Bone marrow (tissue), 2 donors: ENCODE results near the gene PRKAR2B.

Source experiments
- DNase-seq, 2 donors: peaks; one replicate each; lab custom pipeline; 2025; lab: John Stamatoyannopoulos, UW

The PRKAR2B gene

DNA sequence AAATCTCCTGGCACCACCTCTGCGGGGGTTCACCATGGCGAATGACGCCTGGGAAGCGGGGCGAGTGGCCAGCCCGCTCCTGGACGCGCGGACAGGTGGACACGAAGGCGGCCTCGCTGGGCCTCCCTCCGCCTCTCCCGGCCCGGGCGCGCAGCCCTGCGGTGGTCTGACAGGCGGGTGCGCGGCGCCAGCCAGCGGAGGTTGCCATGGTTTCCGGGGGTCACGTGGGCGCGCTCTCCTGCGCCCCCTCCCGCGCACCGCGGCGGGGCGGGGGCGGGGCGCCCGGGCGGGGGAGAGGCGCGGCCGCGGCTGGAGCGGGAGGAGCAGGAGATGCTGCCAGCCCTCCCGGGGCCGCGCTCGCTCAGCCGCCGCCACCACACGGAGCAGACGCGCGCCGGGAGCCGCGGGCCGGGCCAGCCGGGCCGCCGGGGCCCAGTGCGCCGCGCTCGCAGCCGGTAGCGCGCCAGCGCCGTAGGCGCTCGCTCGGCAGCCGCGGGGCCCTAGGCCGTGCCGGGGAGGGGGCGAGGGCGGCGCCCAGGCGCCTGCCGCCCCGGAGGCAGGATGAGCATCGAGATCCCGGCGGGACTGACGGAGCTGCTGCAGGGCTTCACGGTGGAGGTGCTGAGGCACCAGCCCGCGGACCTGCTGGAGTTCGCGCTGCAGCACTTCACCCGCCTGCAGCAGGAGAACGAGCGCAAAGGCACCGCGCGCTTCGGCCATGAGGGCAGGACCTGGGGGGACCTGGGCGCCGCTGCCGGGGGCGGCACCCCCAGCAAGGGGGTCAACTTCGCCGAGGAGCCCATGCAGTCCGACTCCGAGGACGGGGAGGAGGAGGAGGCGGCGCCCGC is at the start of gene PRKAR2B:
PRKAR2B (plus strand) TSS at position 359 of the 848 bp plus-strand sequence; CDS start at position 562, 203 bp downstream.
- peak; percentile 23 to 26 for DNase-seq

DNA sequence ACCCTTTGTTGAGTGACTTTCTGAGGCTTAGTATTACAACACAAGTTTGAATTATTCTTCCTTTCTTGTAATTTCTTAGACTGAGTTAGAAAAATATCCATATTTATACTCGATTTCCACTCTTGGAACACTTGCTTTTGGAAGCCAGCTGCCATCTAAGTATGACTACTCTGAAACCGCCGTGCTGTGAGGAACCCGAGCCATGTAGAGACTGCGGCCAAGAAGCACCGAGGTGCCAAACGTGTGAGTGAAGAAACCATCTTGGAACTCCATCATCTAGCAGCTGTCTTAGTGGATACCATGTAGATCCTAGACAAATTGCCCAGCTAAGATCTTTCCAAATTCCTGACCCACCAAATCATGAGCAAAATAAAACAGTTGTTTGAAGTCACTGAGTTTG is 49.7 kb upstream of the PRKAR2B start:
- no peak for DNase-seq

DNA sequence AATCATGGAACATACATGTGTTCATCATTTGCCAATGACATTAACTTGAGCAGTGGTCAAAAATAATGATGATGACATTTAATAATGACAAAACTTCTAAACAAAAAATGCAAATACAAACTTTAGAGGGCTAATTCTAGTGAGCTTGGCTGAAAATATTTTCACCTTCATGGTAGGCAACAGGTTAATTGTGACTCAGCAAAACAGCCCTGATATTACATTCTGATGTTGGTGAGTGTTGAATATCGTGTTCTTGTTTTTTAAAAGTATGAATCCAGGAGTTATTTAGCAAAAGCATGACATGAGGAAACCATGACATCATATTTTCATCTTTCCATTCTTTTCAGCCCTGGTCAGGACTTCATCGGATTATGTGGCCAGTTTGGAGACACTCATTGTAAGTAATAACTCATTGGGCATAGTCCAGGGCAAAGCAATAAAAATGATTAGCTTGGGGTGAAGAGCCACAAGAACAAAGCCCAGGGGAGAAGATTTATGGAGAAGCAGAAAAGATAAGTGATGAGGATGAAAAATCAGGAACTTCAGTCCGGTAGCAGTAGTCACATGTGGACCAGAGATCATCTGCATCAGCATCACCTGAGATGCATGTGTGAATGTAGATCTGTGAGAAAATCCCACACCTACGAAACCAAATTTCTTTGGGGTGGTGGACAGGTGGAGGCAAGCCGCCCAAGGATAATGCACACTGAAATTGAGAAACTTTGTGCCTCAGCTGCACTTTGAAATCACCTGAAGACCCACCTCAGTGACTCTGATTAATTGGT is 46.8 kb upstream of the PRKAR2B start:
- DNase-seq, result no peak

DNA sequence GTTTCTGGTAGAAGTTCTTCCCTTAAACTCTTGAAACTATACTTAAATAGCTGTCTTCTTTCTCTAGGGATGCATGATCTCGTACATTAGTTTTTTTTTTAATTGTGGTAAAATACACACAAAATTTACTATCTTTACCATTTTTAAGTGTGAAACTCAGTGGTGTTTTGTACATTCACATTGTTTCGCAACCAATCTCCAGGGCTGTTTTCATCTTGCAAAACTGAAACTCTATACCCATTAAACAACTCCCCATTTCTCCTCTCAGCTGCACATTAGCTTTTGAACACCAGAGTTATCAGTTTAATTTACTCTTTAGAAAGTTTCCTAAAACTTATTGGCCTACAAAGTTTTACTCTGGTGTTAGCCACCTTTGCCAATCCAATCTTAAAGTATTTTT is 45.5 kb upstream of the PRKAR2B start:
- no peak for DNase-seq

DNA sequence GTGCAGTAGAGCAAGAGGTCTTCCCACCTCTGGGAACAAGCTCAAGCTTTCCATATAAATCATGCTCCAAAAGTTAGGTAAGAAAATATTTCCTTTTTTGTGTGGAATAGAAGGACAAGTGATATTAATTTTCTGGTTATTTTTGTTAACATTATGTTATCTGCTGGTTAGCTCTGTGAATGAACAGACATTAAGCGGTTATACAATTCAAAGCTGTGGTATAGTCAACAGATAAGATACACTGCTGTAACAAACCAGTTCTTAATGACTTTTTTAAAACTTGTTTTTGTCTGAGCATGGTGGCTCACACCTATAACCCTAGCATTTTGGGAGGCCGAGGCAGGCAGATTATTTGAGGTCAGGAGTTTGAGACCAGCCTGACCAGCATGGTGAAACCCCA is 43.0 kb upstream of the PRKAR2B start:
- no peak for DNase-seq

DNA sequence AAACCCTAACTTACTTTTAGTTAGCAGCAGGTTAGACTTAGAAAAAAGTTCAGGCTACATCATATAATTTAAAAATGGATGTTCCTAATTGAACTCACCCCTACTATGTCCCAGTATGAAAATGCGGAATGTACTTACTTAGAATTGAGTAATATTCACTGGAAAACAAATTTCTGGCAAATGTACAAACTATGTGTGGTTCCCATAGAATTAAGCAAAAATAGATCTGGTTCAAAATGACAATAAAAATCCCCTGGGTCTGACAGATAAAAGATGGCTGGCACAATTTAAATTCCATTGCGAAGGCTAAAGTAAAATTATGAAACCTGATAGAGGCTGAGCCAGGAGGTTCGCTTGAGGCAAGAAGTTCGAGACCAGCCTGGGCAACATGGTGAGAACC is 42.4 kb upstream of the PRKAR2B start:
- DNase-seq, result no peak

DNA sequence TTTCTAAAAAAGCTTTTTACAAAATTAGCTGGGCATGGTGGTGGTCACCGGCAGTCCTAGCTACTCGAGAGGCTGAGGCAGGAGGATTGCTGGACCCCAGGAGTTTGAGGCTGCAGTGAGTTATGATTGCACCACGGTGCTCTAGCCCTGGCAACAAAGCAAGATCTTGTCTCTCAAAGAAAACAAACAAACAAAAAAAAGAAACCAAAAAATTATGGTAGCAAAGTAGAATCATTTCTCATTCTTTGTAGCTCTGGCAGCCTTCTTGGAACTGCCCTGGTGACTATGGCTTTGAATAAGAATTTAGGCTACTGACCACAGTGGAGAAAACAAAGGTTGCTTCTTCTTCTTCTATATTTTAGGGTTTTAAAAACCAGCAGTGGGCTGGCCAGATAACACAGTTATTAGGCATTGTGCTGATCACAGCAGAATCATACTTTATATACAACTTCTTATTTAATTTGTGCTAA is 41.9 kb upstream of the PRKAR2B start:
- no peak for DNase-seq

DNA sequence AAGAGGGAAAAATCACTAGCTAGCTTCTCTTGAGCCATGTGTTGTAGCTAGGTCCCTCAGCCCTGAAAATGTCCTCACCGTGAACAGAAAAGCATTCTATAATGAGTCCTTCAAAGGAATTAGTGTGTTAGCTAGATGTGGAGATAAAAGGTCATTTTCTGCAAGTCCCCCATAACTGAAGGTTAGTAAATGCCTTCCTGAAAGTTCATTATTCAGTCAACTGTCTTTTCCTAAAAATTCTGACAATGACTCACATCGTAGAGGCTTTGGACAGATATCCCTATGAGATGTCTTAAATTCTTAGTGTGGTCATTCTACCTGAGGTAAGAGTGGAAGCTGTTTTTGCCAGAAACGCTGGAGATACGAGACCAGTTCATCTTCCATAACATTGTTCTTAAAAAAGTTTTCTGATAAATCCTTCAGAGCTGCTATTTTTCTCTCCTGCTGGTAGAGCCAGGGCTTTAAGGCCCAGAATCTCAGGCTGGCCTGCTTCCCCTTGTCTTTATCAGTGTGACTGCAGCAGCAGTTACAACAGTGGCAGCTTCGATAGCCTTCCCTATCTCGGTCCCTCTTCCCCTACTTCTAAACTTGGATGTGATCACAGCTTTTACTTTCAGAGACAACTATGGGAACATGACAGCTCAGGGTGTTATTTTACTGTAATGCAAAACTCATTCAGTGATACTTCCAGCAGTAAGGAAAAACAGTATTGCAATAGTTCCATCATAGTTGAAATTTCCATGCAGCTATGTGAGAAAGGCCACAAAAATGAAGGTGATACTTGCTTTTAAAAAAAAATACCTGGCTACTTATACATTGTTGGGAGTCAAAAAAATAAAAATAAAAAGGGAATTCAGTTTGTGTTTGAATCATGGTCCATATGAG is 37.3 kb upstream of the PRKAR2B start:
- DNase-seq, result no peak

DNA sequence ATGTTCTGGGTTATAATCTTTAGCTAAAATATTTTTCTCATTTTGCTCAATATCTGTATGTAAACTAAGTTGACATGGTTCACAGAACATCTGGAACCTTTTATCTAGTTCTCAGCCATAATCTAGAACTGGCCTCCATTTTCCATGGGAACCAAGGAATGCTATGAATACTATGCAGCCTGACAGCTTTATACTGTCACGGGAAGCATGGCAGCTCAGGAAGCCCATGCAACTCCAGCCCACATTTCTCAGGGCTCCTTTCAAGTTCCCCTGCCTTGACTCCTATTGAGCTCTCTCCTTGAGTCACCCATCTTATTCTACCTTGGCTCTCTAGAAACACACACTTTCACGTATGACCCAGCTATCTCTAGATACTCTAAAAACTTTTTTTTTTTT is 36.6 kb upstream of the PRKAR2B start:
- no peak for DNase-seq

DNA sequence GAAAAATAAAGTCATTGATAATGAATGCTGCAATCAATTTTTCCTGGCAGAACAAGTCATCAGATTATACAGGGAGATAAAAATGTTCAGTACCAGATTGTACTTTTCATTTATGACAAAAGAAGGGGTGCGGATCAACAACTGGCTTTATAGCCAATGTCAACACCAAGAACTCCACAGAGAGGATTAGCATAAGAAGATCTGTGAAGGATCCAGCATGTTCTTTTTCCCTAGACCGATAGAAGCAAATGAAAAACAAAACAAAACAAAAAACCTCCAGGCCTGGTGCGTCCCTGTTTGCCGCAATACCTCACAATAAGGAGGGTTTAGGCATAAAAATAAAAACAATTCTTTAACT is 34.7 kb upstream of the PRKAR2B start:
- no peak for DNase-seq

DNA sequence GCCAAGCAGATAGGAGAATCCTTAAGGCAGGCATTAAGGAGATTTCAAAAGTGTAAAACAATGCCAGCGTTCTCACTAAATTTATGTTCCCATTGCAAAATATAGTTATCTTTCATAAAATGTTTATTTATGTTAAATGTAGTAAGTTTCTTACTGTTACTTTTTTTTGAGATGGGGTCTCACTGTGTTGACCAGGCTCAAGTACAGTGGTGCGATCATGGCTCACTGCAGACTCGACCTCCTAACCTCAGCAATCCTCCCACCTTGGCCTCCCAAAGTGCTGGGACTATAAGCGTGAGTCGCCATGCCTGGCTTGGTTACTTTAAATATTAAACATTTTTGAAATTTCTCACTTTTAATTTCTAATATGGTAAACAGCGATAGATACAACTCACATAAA is 31.8 kb upstream of the PRKAR2B start:
- no peak for DNase-seq

DNA sequence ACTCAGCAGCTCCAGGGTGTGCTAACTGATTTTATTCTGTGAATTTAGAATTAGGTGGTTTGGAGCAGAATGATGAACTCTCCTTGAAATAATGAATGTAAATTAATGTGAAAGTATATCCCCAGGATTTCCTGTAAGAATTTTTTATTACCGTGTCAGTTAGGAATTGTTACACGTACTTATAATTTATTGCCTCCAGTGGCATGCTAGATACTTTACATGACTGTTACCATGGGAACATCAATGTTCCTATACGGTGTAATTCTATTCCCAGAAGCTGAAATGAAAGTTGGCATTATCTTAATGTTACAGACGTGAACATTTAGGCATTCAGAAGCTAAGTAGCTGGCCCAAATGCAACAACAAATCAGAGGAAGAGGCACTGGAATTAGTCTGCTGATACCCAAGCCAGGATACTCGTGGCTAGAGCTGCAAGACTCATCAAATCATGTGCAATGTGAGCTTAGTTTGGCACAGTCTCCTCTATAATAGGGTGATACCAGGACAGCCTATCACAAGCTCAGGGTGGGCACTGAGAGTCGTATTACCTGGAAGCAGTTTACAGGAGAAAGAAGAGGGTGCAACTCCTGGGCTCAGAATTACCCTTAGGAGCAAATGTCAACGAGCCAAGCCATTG is 30.0 kb upstream of the PRKAR2B start:
- no peak for DNase-seq

DNA sequence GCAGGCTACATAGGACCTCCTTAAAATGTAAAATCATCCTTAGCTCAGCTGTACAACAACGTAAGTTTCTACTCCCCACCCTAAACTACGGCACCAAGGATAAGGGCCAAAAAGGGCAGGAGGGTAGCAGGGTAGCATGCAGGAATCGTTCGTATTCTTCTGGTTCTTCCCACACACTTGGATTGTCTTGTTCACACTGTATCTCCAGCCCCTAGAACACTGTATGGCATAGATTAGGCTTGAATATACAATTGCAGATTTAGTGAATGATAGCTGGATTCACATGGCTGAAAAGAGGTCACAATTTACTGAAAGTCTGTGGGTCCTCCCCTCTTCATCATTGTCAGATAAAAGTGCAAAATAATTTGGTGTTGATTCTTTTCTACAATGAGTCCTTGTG is 28.2 kb upstream of the PRKAR2B start:
- DNase-seq, result no peak

DNA sequence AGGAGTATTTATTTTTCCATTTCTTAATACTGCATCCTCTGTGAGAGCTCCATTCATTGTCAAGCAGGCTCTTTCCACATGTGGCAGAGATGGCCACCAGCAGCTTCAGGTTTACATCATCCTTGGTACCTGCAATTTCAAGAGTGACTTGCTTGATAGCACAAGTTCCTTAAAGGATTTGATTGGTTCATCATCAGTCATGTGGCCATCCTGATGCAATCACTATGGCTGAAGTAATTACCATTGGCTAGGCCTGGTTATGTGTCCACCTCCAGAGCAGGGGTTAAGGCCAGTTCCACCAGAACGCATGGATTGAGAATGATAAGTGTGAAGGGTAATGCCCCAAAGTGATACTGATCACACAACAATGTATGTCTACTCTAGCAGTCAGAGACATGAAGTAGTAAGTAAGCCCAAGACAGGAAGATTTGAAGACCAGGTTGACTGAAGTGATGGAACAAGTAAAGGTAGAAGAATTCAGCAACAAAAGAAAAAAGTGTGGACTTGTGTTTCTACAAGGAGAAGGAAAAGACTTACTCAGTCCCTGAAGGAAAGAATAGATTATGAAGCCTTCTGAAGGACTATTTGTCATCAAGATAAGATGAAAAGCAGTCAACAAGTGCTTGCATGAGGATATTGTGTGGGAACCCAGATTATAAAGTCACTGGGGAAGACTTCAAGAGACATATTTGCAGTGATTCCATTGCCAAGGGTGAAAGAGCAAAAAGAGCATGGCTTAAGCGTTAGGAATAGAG is 26.4 kb upstream of the PRKAR2B start:
- DNase-seq, result no peak

DNA sequence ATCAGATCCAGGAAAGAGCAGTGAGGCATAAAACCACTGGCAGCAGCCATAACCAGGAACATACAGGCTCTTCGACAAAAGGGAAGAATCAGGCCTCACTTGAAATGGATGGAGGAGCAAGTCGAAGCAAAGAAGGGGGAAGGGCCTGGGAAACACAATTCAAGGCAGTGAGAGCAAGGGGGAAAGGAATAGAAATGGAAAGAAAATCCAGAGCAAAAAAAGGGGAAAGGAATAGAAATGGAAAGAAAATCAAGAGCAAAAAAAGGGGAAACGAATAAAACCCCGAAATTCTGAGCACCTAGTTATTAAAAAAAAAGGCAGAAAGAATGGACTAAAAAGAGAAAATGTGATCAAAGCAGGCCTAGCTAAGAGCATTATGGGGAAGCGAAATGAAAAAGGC is 24.1 kb upstream of the PRKAR2B start:
- no peak for DNase-seq

DNA sequence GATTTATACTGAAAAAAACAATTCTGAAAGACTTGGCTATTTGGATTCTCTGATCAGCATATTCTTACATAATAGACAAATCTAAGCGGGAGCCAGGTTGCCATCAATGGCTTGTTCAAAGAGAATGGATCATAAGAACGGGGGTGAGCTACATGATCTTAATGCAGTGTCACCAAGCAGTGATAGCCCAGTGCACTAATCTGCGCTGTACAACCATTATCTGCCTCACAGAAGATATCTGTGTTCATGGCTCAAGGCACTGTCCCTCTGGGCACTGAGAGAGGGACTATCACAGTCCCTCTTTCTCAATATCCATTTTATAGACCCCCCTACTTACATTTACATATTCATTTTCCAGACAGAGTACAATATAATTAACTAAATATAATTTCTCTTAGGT is 22.9 kb upstream of the PRKAR2B start:
- DNase-seq, result no peak

DNA sequence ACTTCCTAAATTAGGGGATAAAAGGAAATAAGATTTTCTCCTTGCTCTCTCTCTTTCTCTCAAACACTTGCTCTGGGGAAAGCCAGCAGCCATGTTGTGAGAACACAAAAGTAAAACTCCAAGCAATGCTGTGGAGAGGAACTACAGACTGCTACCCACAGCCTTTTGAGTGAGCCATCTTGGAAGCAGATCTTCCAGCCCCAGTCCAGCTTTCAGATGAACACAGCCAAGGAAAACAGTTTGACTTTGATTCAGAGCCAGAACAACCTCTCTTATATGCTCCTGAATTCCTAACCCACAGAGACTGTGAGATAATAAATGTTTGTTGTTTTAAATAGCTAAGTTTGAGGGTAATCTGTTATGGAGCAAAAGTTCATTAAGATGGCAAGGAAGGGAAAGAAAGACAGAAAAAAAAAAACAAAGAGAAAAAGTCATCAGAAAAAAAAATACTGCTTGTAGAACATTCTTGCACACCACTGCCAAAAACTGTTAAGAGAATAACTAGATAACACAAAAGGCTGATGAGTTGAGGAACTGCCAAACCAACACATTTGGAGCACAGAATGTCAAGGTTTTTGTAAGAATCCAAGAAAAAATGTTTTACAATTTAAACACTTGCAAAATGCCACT is 20.9 kb upstream of the PRKAR2B start:
- no peak for DNase-seq

DNA sequence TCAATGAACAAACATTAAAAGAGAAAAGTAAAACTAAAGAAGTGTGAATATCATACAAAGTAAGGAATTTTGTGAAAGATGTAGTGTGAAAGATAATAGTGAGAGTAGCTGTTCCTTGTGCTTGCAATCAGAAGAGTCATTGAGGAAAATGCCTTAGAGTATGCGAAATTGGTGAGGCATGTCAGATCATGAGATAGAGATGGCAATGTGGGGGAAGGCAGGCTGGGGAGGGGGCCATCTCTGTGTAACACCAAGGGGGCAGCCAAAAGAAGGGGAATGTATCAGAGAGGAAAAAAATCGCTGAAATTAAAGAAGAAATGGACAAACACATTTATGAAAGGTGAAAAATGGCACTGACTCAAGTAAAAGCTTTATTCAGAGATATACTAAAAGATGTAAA is 19.6 kb upstream of the PRKAR2B start:
- no peak for DNase-seq

DNA sequence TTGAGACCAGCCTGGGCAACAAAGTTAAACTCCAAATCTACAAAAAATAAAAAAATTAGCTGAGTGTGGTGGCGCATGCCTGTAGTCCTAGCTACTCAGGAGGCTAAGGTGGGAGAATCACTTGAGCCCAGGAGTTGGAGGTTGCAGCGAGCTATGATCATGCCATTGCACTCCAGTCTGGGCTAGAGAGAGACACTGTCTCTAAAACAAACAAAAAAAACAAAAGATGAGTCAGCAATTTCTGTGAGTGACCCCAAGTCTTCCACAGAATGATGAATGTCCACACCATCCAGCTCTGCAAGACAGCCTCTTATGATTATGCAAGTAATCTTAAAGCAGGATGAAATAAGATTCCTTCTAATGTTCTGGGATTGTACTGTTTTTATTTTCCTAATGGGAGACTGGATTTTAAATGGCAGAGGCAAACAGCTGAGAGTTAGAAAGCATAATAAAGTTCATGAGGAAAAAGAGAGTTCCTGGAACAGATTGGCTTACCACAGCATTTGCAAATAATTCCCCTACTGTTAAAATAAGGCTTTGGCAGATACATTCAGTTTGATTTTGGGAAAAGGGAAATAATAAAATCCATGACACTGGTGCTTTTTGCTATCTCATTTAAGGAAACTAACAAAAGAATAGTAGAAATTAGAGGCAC is 18.9 kb upstream of the PRKAR2B start:
- DNase-seq, result no peak

DNA sequence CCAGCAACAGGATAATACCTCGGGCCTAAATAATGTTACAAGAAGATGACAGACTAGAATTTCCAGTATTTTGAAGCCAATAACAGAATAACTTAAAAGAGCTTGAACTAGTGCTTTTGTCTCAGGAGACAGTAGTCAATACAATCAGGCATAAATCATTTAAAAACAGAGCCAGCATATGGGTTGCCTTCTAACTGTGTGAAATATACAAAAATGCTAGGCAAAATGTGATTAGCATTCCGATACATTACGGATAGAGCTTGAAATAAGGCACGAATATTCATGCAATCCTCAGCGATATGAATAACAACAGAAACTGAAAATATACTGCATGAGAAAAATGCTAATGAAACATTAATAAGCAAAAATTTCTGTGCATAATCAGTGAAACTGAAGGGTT is 18.3 kb upstream of the PRKAR2B start:
- DNase-seq, result no peak
